ENCODE results near the gene DAW1.

The DAW1 gene

GRCh38 chr2:227861011-227861410, 10.4 kb upstream of the DAW1 start:
- CTCF ChIA-PET, result interaction anchor here (2.4 kb wide), 1 partner anchor 202 kb away, joined by 9 read pairs; no protein-coding TSS in a partner anchor

GRCh38 chr2:227862227-227862740, 9.1 kb upstream of the DAW1 start:
- no peak overlapping the region for H3K27ac ChIP-seq (ENCODE audit: insufficient read depth in 1 of 2, low read depth in 1 of 2, low read length in 2 of 2, poor library complexity in 1 of 2, severe bottlenecking in 2 of 2)
- ChIA-PET CTCF (interaction anchor here (0.6 to 2.4 kb wide), 7 partner anchors 10 to 204 kb away, joined by 3 to 9 read pairs (median 5); no protein-coding TSS in a partner anchor), POLR2A (no interaction called here)
- no peaks in the 10 kb centered on the region for H3K36me3 ChIP-seq (ENCODE audit: control insufficient read depth in 4 of 4, insufficient read depth in 4 of 4, low read length in 3 of 4)
- no peak overlapping the region for H3K4me3 ChIP-seq (ENCODE audit: control insufficient read depth in 1 of 7, extremely low read depth in 1 of 7, insufficient read depth in 4 of 7, low read depth in 2 of 7, low read length in 6 of 7)
- H3K27me3 ChIP-seq (replicated peaks in 2 of 5; ENCODE audit: control insufficient read depth in 4 of 5, insufficient read depth in 5 of 5, low read length in 4 of 5), result no peaks in the 10 kb centered on the region
- no peaks in the 10 kb centered on the region for H3K9me3 ChIP-seq (ENCODE audit: control extremely low read depth in 1 of 5, control insufficient read depth in 4 of 5, insufficient read depth in 2 of 5, low read depth in 1 of 5, low read length in 4 of 5)
- peak; percentile 43 to 67 (median 54) for DNase-seq
- no peaks in the 10 kb centered on the region for H3K4me1 ChIP-seq (ENCODE audit: control extremely low read depth in 1 of 4, control insufficient read depth in 4 of 4, insufficient read depth in 4 of 4, low read length in 3 of 4)
- 60% methylated on average over 1 of the region's 8 CpGs for WGBS (ENCODE audit: insufficient coverage)

More at GRCh38 chr2:227861011-227861410, 10.4 kb upstream of the DAW1 start:
- WGBS (ENCODE audit: insufficient coverage), result no CpG with 5 or more reads among the region's 2 CpGs
- POLR2A ChIA-PET, result no interaction called here
- no peaks in the 10 kb centered on the region for H3K9me3 ChIP-seq (ENCODE audit: control extremely low read depth in 1 of 5, control insufficient read depth in 4 of 5, insufficient read depth in 2 of 5, low read depth in 1 of 5, low read length in 4 of 5)
- H3K27ac ChIP-seq (ENCODE audit: insufficient read depth in 1 of 2, low read depth in 1 of 2, low read length in 2 of 2, poor library complexity in 1 of 2, severe bottlenecking in 2 of 2), result no peak overlapping the region
- no peaks in the 10 kb centered on the region for H3K4me1 ChIP-seq (ENCODE audit: control extremely low read depth in 1 of 4, control insufficient read depth in 4 of 4, insufficient read depth in 4 of 4, low read length in 3 of 4)
- no peaks in the 10 kb centered on the region for H3K36me3 ChIP-seq (ENCODE audit: control insufficient read depth in 4 of 4, insufficient read depth in 4 of 4, low read length in 3 of 4)
- DNase-seq, result no peak
- no peak overlapping the region for H3K4me3 ChIP-seq (ENCODE audit: control insufficient read depth in 1 of 7, extremely low read depth in 1 of 7, insufficient read depth in 4 of 7, low read depth in 2 of 7, low read length in 6 of 7)
- H3K27me3 ChIP-seq (replicated peaks in 2 of 5; ENCODE audit: control insufficient read depth in 4 of 5, insufficient read depth in 5 of 5, low read length in 4 of 5), result no peaks in the 10 kb centered on the region

DNA sequence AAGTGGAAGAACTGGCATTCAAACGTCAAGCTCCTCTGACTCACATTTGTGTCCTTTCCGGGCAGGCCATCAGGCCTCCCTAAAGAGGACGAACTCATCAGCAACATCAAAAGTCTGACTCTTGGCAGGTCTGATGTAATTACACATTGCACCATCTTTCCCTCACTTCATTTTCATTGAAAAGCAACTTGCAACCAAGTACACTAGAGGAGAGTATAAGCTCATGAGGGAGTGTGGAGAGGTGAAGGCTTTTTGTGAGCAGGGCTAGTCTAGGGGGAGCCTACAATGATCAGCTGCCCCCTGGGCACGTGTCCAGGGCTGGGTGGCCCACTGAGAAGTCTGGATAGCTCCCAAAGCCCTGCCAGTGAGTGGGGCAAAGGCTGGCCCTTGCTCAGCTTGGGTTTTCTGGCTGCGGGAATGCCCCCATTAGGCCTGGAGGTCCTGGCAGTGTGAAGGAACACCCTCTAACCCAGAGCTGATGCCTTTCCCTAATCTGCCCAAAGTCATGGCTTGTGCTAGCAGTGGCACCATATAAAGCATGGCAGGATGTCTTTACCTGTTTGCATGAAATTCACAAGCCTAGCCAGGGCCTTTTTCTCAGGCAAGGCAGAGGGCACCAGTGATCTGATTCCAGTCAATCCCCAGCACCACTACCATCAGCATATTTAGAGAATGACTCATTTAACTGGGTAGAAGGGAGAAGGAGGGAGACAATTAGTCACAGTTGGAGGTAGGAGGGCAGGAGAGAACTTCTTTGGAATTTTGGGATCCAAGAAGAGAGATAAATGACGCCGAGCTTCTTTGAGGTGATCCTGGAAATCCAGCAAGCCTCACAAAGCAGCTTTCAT, 8.5 kb upstream of the DAW1 start:
- WGBS (ENCODE audit: insufficient coverage), result 90% methylated on average over 7 of the region's 7 CpGs
- Histone ChIP-seq H3K4me3 (ENCODE audit: control insufficient read depth in 1 of 7, extremely low read depth in 1 of 7, insufficient read depth in 4 of 7, low read depth in 2 of 7, low read length in 6 of 7) (no peak overlapping the region), H3K9me3 (ENCODE audit: control extremely low read depth in 1 of 5, control insufficient read depth in 4 of 5, insufficient read depth in 2 of 5, low read depth in 1 of 5, low read length in 4 of 5) (no peaks in the 10 kb centered on the region), H3K4me1 (ENCODE audit: control extremely low read depth in 1 of 4, control insufficient read depth in 4 of 4, insufficient read depth in 4 of 4, low read length in 3 of 4) (no peaks in the 10 kb centered on the region), H3K27me3 (replicated peaks in 2 of 5; ENCODE audit: control insufficient read depth in 4 of 5, insufficient read depth in 5 of 5, low read length in 4 of 5) (no peaks in the 10 kb centered on the region), H3K27ac (ENCODE audit: insufficient read depth in 1 of 2, low read depth in 1 of 2, low read length in 2 of 2, poor library complexity in 1 of 2, severe bottlenecking in 2 of 2) (no peak overlapping the region), H3K36me3 (ENCODE audit: control insufficient read depth in 4 of 4, insufficient read depth in 4 of 4, low read length in 3 of 4) (no peaks in the 10 kb centered on the region)
- no peak for DNase-seq
- POLR2A ChIA-PET, result no interaction called here
- CTCF ChIA-PET, result interaction anchor here (0.6 to 2.4 kb wide), 9 partner anchors 10 to 204 kb away, joined by 3 to 9 read pairs (median 3); no protein-coding TSS in a partner anchor

GRCh38 chr2:227864161-227864756, 7.2 kb upstream of the DAW1 start:
- DNase-seq, result no peak
- Histone ChIP-seq H3K9me3 (ENCODE audit: control extremely low read depth in 1 of 5, control insufficient read depth in 4 of 5, insufficient read depth in 2 of 5, low read depth in 1 of 5, low read length in 4 of 5) (no peaks in the 10 kb centered on the region), H3K4me1 (ENCODE audit: control extremely low read depth in 1 of 4, control insufficient read depth in 4 of 4, insufficient read depth in 4 of 4, low read length in 3 of 4) (no peaks in the 10 kb centered on the region), H3K27me3 (replicated peaks in 2 of 5; ENCODE audit: control insufficient read depth in 4 of 5, insufficient read depth in 5 of 5, low read length in 4 of 5) (peaks cover 0 to 2% (median 0%) of the 10 kb centered on the region in 5 experiments), H3K27ac (ENCODE audit: insufficient read depth in 1 of 2, low read depth in 1 of 2, low read length in 2 of 2, poor library complexity in 1 of 2, severe bottlenecking in 2 of 2) (no peak overlapping the region), H3K4me3 (ENCODE audit: control insufficient read depth in 1 of 7, extremely low read depth in 1 of 7, insufficient read depth in 4 of 7, low read depth in 2 of 7, low read length in 6 of 7) (no peak overlapping the region), H3K36me3 (ENCODE audit: control insufficient read depth in 4 of 4, insufficient read depth in 4 of 4, low read length in 3 of 4) (no peaks in the 10 kb centered on the region)
- POLR2A ChIA-PET, result no interaction called here
- CTCF ChIA-PET, result interaction anchor here (1.1 kb wide), 2 partner anchors 18 to 206 kb away, joined by 3 to 4 read pairs; no protein-coding TSS in a partner anchor
- 90% methylated on average over 9 of the region's 9 CpGs for WGBS (ENCODE audit: insufficient coverage)

- DNase-seq, result no peak
- H3K9me3 ChIP-seq (ENCODE audit: control extremely low read depth in 1 of 5, control insufficient read depth in 4 of 5, insufficient read depth in 2 of 5, low read depth in 1 of 5, low read length in 4 of 5), result no peaks in the 10 kb centered on the region
- peaks cover 0 to 6% (median 0%) of the 10 kb centered on the region in 5 experiments for H3K27me3 ChIP-seq (replicated peaks in 2 of 5; ENCODE audit: control insufficient read depth in 4 of 5, insufficient read depth in 5 of 5, low read length in 4 of 5)
- no peak overlapping the region for H3K4me3 ChIP-seq (ENCODE audit: control insufficient read depth in 1 of 7, extremely low read depth in 1 of 7, insufficient read depth in 4 of 7, low read depth in 2 of 7, low read length in 6 of 7)
- ChIA-PET POLR2A (no interaction called here), CTCF (no interaction called here)
- no peaks in the 10 kb centered on the region for H3K36me3 ChIP-seq (ENCODE audit: control insufficient read depth in 4 of 4, insufficient read depth in 4 of 4, low read length in 3 of 4)
- H3K4me1 ChIP-seq (ENCODE audit: control extremely low read depth in 1 of 4, control insufficient read depth in 4 of 4, insufficient read depth in 4 of 4, low read length in 3 of 4), result no peaks in the 10 kb centered on the region
- 94% methylated on average over 4 of the region's 4 CpGs for WGBS (ENCODE audit: insufficient coverage)
- H3K27ac ChIP-seq (ENCODE audit: insufficient read depth in 1 of 2, low read depth in 1 of 2, low read length in 2 of 2, poor library complexity in 1 of 2, severe bottlenecking in 2 of 2), result no peak overlapping the region
Observed at GRCh38 chr2:227865291-227865690, 6.1 kb upstream of the DAW1 start.

DNA sequence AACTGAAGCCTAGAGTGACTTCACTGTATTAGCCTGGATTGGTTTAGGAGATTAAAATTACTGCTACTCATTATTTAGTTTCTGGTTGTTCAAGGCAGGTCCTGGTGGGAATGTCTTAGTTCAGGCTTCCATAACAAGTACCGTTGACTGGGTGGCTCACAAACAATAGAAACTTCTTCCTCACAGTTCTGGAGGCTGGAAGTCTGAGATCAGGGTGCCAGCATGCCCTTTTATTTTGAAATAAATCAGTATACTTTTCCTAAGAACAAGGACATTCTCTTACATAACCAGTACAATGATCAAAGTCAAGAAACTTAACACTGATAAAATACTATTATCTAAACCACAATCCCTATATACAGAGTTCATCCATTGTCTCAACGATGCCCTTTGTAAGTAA, 4.0 kb upstream of the DAW1 start:
- DNase-seq, result no peak
- 83% methylated on average over 1 of the region's 2 CpGs for WGBS (ENCODE audit: insufficient coverage)
- no peaks in the 10 kb centered on the region for H3K9me3 ChIP-seq (ENCODE audit: control extremely low read depth in 1 of 5, control insufficient read depth in 4 of 5, insufficient read depth in 2 of 5, low read depth in 1 of 5, low read length in 4 of 5)
- H3K4me1 ChIP-seq (ENCODE audit: control extremely low read depth in 1 of 4, control insufficient read depth in 4 of 4, insufficient read depth in 4 of 4, low read length in 3 of 4), result peaks cover 0 to 5% (median 5%) of the 10 kb centered on the region in 4 experiments
- ChIA-PET POLR2A (no interaction called here), CTCF (no interaction called here)
- H3K27me3 ChIP-seq (replicated peaks in 2 of 5; ENCODE audit: control insufficient read depth in 4 of 5, insufficient read depth in 5 of 5, low read length in 4 of 5), result peaks cover 0 to 22% (median 3%) of the 10 kb centered on the region in 5 experiments
- no peak overlapping the region for H3K4me3 ChIP-seq (ENCODE audit: control insufficient read depth in 1 of 7, extremely low read depth in 1 of 7, insufficient read depth in 4 of 7, low read depth in 2 of 7, low read length in 6 of 7)
- no peak overlapping the region for H3K27ac ChIP-seq (ENCODE audit: insufficient read depth in 1 of 2, low read depth in 1 of 2, low read length in 2 of 2, poor library complexity in 1 of 2, severe bottlenecking in 2 of 2)
- H3K36me3 ChIP-seq (ENCODE audit: control insufficient read depth in 4 of 4, insufficient read depth in 4 of 4, low read length in 3 of 4), result no peaks in the 10 kb centered on the region

Data from common myeloid progenitor, CD34-positive (primary cell).